B cell (primary cell): Measurements from ENCODE around the gene KCTD10. TPM values are rescaled to one million over a fixed set of nuclear protein-coding genes. Genes with fewer than 3 reads are reported as not detected.

Source experiments
- ATAC-seq: fragments of 200-7000 bp; cut with Tn5 transposase; one replicate; pipeline ENCODE4 v1.10.0; 2021; ENCODE audit warnings: low read depth, mild to moderate bottlenecking, moderate number of reproducible peaks, moderate library complexity
- CTCF ChIA-PET: fragments of 350-600 bp; sonication (Branson Sonifier 250); formaldehyde crosslinking; loops from one replicate; lab custom pipeline; 2021; ENCODE audit warnings: antibody characterized with exemption, inconsistent platforms; lab: Charles Lee
- POLR2A ChIA-PET: fragments of 350-600 bp; sonication (Branson Sonifier 250); formaldehyde crosslinking; loops from one replicate; lab custom pipeline; 2021; ENCODE audit warnings: antibody characterized with exemption; lab: Charles Lee
- DNase-seq: peaks from one replicate; pipeline ENCODE4 v3.0.0; 2013
- H2AFZ ChIP-seq: 2 replicates; pipeline ENCODE4 v1.6.1; 2012; ENCODE audit warnings: mild to moderate bottlenecking, low read depth, low read length; ENCODE audit not compliant: insufficient read depth, poor library complexity, severe bottlenecking
- H3K27ac ChIP-seq, 2 donors: 1 replicate in 1 of 2; 2 replicates in 1 of 2; pipeline ENCODE4 v1.5.1; 2012 to 2013; ENCODE audit warnings: low read length in 2 of 2, mild to moderate bottlenecking in 2 of 2, moderate library complexity in 1 of 2
- H3K27me3 ChIP-seq, 4 experiments: fragments of 200-600 bp in 1 of 4; sonication (generic) in 1 of 4; replicated peaks in 1 of 4; 1 replicate in 2 of 4; 2 replicates in 2 of 4; pipeline versions ENCODE4 v1.6.1 to v1.7.0; 2013 to 2016; ENCODE audit warnings: low read length in 3 of 4, mild to moderate bottlenecking in 2 of 4, mixed read lengths in 1 of 4, moderate library complexity in 1 of 4; ENCODE audit not compliant: insufficient read depth in 4 of 4, control insufficient read depth in 3 of 4; ENCODE audit errors: control extremely low read depth in 1 of 4
- H3K36me3 ChIP-seq, 2 experiments: replicated peaks in 1 of 2; 1 replicate in 1 of 2; 2 replicates in 1 of 2; pipeline versions ENCODE4 v1.6.1 to v1.7.1; 2013; ENCODE audit warnings: low read length in 1 of 2; ENCODE audit not compliant: insufficient read depth in 2 of 2, control insufficient read depth in 1 of 2; ENCODE audit errors: control extremely low read depth in 1 of 2, extremely low read depth in 1 of 2
- H3K4me1 ChIP-seq, 2 donors: fragments of 200-600 bp in 1 of 2; sonication (generic) in 1 of 2; 1 replicate in 1 of 2; 2 replicates in 1 of 2; pipeline versions ENCODE4 v1.5.1 to v1.6.1; 2013 to 2017; ENCODE audit warnings: low read length in 2 of 2; ENCODE audit not compliant: control insufficient read depth in 2 of 2, insufficient read depth in 2 of 2
- H3K4me2 ChIP-seq: replicated peaks from 2 replicates; pipeline ENCODE3; 2012; ENCODE audit warnings: mild to moderate bottlenecking, low read depth, low read length; ENCODE audit not compliant: poor library complexity, severe bottlenecking
- H3K4me3 ChIP-seq, 5 experiments: fragments of 200-600 bp in 1 of 5; sonication (generic) in 1 of 5; 1 replicate in 3 of 5; 2 replicates in 2 of 5; pipeline versions ENCODE4 v1.5.1 to v1.7.0; 2011 to 2016; ENCODE audit warnings: low read length in 4 of 5, mild to moderate bottlenecking in 4 of 5, low read depth in 2 of 5, control low read depth in 1 of 5, moderate library complexity in 1 of 5; ENCODE audit not compliant: insufficient read depth in 1 of 5; ENCODE audit errors: control extremely low read depth in 1 of 5, extremely low read depth in 1 of 5
- H3K79me2 ChIP-seq: fragments of 200-600 bp; sonication (generic); one replicate; pipeline ENCODE4 v1.6.0; 2016; ENCODE audit warnings: low read length; ENCODE audit not compliant: control insufficient read depth, insufficient read depth
- H3K9ac ChIP-seq: fragments of 200-600 bp; sonication (generic); 2 replicates; pipeline ENCODE4 v1.6.1; 2017; ENCODE audit warnings: mild to moderate bottlenecking, low read length, moderate library complexity
- H3K9me3 ChIP-seq, 3 donors: one replicate each; pipeline versions ENCODE4 v1.6.1 to v1.7.1; 2013; ENCODE audit warnings: low read length in 2 of 3; ENCODE audit not compliant: control insufficient read depth in 2 of 3, insufficient read depth in 1 of 3; ENCODE audit errors: control extremely low read depth in 1 of 3
- H4K20me1 ChIP-seq: 2 replicates; pipeline ENCODE4 v1.6.0; 2012; ENCODE audit warnings: mild to moderate bottlenecking, low read length; ENCODE audit not compliant: insufficient read depth, control insufficient read depth, poor library complexity, severe bottlenecking
- H3K27ac Mint-ChIP-seq: one replicate; pipeline ENCODE4 v1.8.0; 2021; ENCODE audit warnings: mixed read lengths
- H3K27me3 Mint-ChIP-seq: one replicate; pipeline ENCODE4 v1.8.0; 2021; ENCODE audit warnings: mixed read lengths
- H3K4me1 Mint-ChIP-seq: one replicate; pipeline ENCODE4 v1.8.0; 2021; ENCODE audit warnings: mixed read lengths
- H3K4me3 Mint-ChIP-seq: one replicate; pipeline ENCODE4 v1.8.0; 2021; ENCODE audit warnings: mixed read lengths
- H3K9me3 Mint-ChIP-seq: one replicate; pipeline ENCODE4 v1.8.0; 2022; ENCODE audit warnings: mixed read lengths; ENCODE audit not compliant: insufficient read depth
- EZH2 ChIP-seq: IDR thresholded peaks from 2 replicates; pipeline ENCODE4 v1.6.1; 2012; ENCODE audit warnings: borderline replicate concordance, low read depth, mild to moderate bottlenecking, moderate library complexity, low read length; ENCODE audit not compliant: insufficient read depth, poor library complexity, severe bottlenecking
- WGBS: methylation state at CpG from one replicate; pipeline ENCODE4 v1.1.5; 2013; ENCODE audit warnings: missing lambda C conversion rate; ENCODE audit not compliant: insufficient coverage; 5-methylcytosine and 5-hydroxymethylcytosine counted together
- intact Hi-C: fragments of 100-400 bp; cut with micrococcal nuclease; formaldehyde crosslinking; loops from one replicate; pipeline ENCODE4 v1.10.0; 2022
- polyA plus RNA-seq: library from polyadenylated mRNA; depleted of rRNA; stranded (reverse); fragments of >200 nt; gene quantifications from 2 replicates; pipeline ENCODE4 v1.2.3, GENCODE V29; 2012
- total RNA-seq, 2 donors: library from RNA; stranded (reverse); fragments of 120-200 nt in 1 of 2; gene quantifications; 1 replicate in 1 of 2; 2 replicates in 1 of 2; pipeline versions ENCODE4 v1.2.3 to v1.2.4, GENCODE V29; 2013 to 2022
- TF ChIP-seq, protein P1 (sequence below): fragments of 200-600 bp; IDR thresholded peaks from one replicate; pipeline ENCODE4 v1.8.0; 2022; ENCODE audit warnings: antibody characterized with exemption, mild to moderate bottlenecking

The KCTD10 gene
- total and polyA plus RNA-seq, 2 donors (not counting 1 experiment from before 2014, with no cell fraction given): 15.4 to 30.9 TPM

DNA sequence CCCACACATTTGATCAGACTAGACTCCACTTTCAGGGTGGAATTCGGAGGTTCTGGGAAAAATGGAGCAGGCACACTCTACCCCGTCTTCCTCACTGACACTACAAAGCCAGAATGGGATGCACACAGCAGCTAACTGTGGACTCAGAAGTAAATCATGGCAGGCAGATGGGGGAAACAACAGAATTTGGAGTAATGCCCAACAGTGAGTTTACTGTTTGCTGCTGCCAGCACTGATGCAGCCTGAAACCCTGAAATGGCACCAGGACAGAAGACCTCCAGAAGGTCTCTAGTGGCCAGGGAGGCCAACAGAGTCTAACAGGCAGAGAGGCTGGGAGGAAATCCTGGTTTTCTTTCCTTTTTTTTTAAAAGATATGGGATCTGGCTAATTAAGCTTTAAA is 24.6 kb downstream of the KCTD10 start:
- DNase-seq (no peak), ATAC-seq (no peak)
- no peaks in the 10 kb centered on the region for H4K20me1 ChIP-seq
- ChIA-PET POLR2A (no interaction called here), CTCF (no interaction called here)
- no peaks in the 10 kb centered on the region for H3K79me2 ChIP-seq
- no peak overlapping the region for H3K27ac ChIP-seq
- H3K9me3 Mint-ChIP-seq: no peaks in the 10 kb centered on the region
- H3K4me3 ChIP-seq: no peak overlapping the region
- intact Hi-C loops: no loop called here
- 20% methylated on average over 1 of the region's 2 CpGs for WGBS
- H3K4me2 ChIP-seq: no peak overlapping the region
- no peaks in the 10 kb centered on the region for H3K27me3 Mint-ChIP-seq
- no peak overlapping the region for H3K27ac Mint-ChIP-seq
- no peak overlapping the region for H3K9ac ChIP-seq
- H3K27me3 ChIP-seq: no peaks in the 10 kb centered on the region
- no peak for TF ChIP-seq EZH2
- TF ChIP-seq, protein P1, sequence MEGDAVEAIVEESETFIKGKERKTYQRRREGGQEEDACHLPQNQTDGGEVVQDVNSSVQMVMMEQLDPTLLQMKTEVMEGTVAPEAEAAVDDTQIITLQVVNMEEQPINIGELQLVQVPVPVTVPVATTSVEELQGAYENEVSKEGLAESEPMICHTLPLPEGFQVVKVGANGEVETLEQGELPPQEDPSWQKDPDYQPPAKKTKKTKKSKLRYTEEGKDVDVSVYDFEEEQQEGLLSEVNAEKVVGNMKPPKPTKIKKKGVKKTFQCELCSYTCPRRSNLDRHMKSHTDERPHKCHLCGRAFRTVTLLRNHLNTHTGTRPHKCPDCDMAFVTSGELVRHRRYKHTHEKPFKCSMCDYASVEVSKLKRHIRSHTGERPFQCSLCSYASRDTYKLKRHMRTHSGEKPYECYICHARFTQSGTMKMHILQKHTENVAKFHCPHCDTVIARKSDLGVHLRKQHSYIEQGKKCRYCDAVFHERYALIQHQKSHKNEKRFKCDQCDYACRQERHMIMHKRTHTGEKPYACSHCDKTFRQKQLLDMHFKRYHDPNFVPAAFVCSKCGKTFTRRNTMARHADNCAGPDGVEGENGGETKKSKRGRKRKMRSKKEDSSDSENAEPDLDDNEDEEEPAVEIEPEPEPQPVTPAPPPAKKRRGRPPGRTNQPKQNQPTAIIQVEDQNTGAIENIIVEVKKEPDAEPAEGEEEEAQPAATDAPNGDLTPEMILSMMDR: no peak
- H2AFZ ChIP-seq: no peak overlapping the region
- peaks cover 16 to 83% of the 10 kb centered on the region in 2 experiments for H3K36me3 ChIP-seq
- H3K4me1 Mint-ChIP-seq: no peaks in the 10 kb centered on the region
- H3K4me1 ChIP-seq: no peaks in the 10 kb centered on the region
- no peaks in the 10 kb centered on the region for H3K9me3 ChIP-seq
- no peak overlapping the region for H3K4me3 Mint-ChIP-seq

DNA sequence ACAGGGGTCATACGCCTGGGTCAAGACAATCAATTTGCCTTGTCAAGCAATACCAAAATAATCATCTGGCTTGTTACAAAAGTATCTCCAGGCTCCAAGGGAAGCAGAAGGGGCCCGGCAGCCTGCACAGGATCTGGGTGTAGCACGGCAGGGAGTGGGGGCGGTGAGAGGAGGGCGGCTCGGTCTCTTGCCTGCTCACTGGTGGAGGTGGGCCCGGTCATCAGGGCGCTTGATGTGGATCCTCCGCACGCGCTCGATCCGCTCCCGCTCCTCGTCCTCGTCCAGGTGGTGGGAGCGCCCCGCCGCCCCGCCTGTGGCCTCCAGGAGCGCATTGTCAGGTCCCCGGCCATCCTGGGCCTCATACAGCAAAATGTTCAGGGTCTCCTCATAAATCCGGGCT is 25.7 kb downstream of the KCTD10 start:
- no peaks in the 10 kb centered on the region for H3K9me3 Mint-ChIP-seq
- intact Hi-C loops: no loop called here
- H3K4me3 ChIP-seq: no peak overlapping the region
- H3K36me3 ChIP-seq: peaks cover 8 to 79% of the 10 kb centered on the region in 2 experiments
- no peaks in the 10 kb centered on the region for H4K20me1 ChIP-seq
- TF ChIP-seq, protein P1: no peak
- no peak for TF ChIP-seq EZH2
- H3K4me1 Mint-ChIP-seq: no peaks in the 10 kb centered on the region
- ATAC-seq (no peak), DNase-seq (no peak)
- H3K27me3 Mint-ChIP-seq: no peaks in the 10 kb centered on the region
- no peaks in the 10 kb centered on the region for H3K4me1 ChIP-seq
- no peaks in the 10 kb centered on the region for H3K9me3 ChIP-seq
- H3K4me3 Mint-ChIP-seq: no peak overlapping the region
- ChIA-PET POLR2A (no interaction called here), CTCF (no interaction called here)
- no peak overlapping the region for H2AFZ ChIP-seq
- no peak overlapping the region for H3K27ac Mint-ChIP-seq
- no peak overlapping the region for H3K4me2 ChIP-seq
- no peaks in the 10 kb centered on the region for H3K27me3 ChIP-seq
- no peaks in the 10 kb centered on the region for H3K79me2 ChIP-seq
- over 99% methylated on average over 18 of the region's 23 CpGs for WGBS
- H3K9ac ChIP-seq: no peak overlapping the region
- H3K27ac ChIP-seq: no peak overlapping the region
